ENCODE measurements around the gene VGF. TPM values are rescaled to one million over a fixed set of nuclear protein-coding genes. Genes with fewer than 3 reads are reported as not detected.

The VGF gene
- total RNA-seq, 1 experiment from 2014 or later = 1.2 TPM

- Mint-ChIP-seq H3K27ac (ENCODE audit: unreplicated experiment) (no peak overlapping the region), H3K4me3 (ENCODE audit: unreplicated experiment) (peak overlapping the region; percentile 74), H3K36me3 (ENCODE audit: insufficient read depth, unreplicated experiment) (peaks cover 27% of the 10 kb centered on the region), H3K4me1 (ENCODE audit: low read depth, unreplicated experiment) (peaks cover 20% of the 10 kb centered on the region), H3K9me3 (ENCODE audit: unreplicated experiment) (no peaks in the 10 kb centered on the region), H3K27me3 (ENCODE audit: insufficient read depth, unreplicated experiment) (peaks cover 21% of the 10 kb centered on the region)
- peak overlapping the region; percentile 63 for H3K4me3 ChIP-seq (ENCODE audit: low read depth, low read length)
- intact Hi-C loops (cut with micrococcal nuclease; ENCODE audit: unreplicated experiment) = loop anchor here (1.0 kb wide), 1 partner anchor 9 kb away; the partner anchor contains the start of gene AP1S1
- peak; percentile 58 to 79 for DNase-seq
- H3K9me3 ChIP-seq = no peaks in the 10 kb centered on the region
- TF ChIP-seq CTCF (IDR thresholded peaks at IDR 0.05; ENCODE audit: insufficient read depth in 1 of 2, low read depth in 1 of 2, low read length in 1 of 2, severe bottlenecking in 1 of 2, unreplicated experiment in 1 of 2) = no peak
- H3K36me3 ChIP-seq (ENCODE audit: control insufficient read depth, insufficient read depth, low read length) = peaks cover 2% of the 10 kb centered on the region; the same call in 1 of the 2 replicates
- BruUV-seq (replicated peaks) = no TSS peak
- H3K27me3 ChIP-seq (replicated peaks; ENCODE audit: control insufficient read depth, insufficient read depth, low read length) = no peaks in the 10 kb centered on the region; the same call in none of the 2 replicates
- peaks cover 29% of the 10 kb centered on the region for H3K4me1 ChIP-seq
- ChIA-PET CTCF (interaction anchor here (0.7 to 2.4 kb wide), 6 partner anchors 19 to 145 kb away, joined by 3 to 26 read pairs (median 4); no protein-coding TSS in a partner anchor), POLR2A (interaction anchor here (1.2 kb wide), 1 partner anchor 19 kb away, joined by 7 read pairs; no protein-coding TSS in a partner anchor)
These were observed 1.9 kb downstream of the VGF start for GRCh38 chr7:101163279-101164070.

DNA sequence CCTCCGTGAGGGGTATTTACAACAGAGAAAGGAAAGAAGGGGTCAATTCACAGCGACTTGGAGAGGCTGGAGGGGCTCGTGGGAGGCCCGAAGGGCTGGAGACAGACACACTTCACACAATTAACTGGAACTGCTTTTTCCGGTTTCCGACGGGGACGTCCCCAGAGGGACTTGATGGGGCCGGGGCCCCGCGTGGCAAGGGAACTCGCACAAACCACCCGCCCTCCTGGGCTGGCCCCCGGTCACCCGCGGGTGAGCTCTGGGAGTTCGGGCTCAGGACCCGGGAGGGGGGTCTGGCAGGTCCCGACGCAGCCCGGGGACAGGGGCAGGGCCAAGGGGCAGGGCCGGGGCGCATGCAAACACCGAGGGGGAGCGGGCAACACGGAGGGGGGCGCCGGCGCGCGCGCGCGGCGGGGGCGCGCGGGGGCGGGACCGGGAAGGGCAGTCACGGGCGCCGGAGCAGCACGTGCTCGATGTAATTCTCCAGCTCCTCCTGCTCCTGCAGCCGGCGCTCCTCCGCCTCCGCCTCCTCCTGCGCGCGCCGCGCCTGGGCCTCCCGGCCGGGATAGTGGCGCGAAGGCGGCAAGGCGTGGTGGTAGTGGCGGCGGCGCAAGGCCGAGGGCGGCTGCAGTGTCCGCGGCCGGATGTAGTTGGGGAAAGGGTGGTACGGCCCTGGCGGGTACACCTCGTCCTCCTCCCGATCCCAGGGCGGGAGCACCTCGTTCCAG, 2.7 kb downstream of the VGF start:
- H3K36me3 Mint-ChIP-seq (ENCODE audit: insufficient read depth, unreplicated experiment) = peaks cover 27% of the 10 kb centered on the region
- H3K36me3 ChIP-seq (ENCODE audit: control insufficient read depth, insufficient read depth, low read length) = peaks cover 4% of the 10 kb centered on the region; the same call in 1 of the 2 replicates
- BruUV-seq (replicated peaks) = no TSS peak
- peak overlapping the region; percentile 74 for H3K4me3 Mint-ChIP-seq (ENCODE audit: unreplicated experiment)
- peak overlapping the region; percentile 63 for H3K4me3 ChIP-seq (ENCODE audit: low read depth, low read length)
- TF ChIP-seq CTCF (IDR thresholded peaks at IDR 0.05; ENCODE audit: insufficient read depth in 1 of 2, low read depth in 1 of 2, low read length in 1 of 2, severe bottlenecking in 1 of 2, unreplicated experiment in 1 of 2) = no peak
- peaks cover 16% of the 10 kb centered on the region for H3K4me1 Mint-ChIP-seq (ENCODE audit: low read depth, unreplicated experiment)
- H3K4me1 ChIP-seq = peaks cover 29% of the 10 kb centered on the region
- no peaks in the 10 kb centered on the region for H3K9me3 ChIP-seq
- H3K27me3 ChIP-seq (replicated peaks; ENCODE audit: control insufficient read depth, insufficient read depth, low read length) = no peaks in the 10 kb centered on the region; the same call in none of the 2 replicates
- no peaks in the 10 kb centered on the region for H3K9me3 Mint-ChIP-seq (ENCODE audit: unreplicated experiment)
- CTCF ChIA-PET = interaction anchor here (0.7 to 1.1 kb wide), 5 partner anchors 24 to 145 kb away, joined by 3 to 4 read pairs (median 3); no protein-coding TSS in a partner anchor
- peak overlapping the region; percentile 74 for H3K27ac Mint-ChIP-seq (ENCODE audit: unreplicated experiment)
- peaks cover 17% of the 10 kb centered on the region for H3K27me3 Mint-ChIP-seq (ENCODE audit: insufficient read depth, unreplicated experiment)
- intact Hi-C loops (cut with micrococcal nuclease; ENCODE audit: unreplicated experiment) = loop anchor here (1.0 kb wide), 1 partner anchor 8 kb away; the partner anchor contains the start of gene AP1S1
- DNase-seq = peak; percentile 81 to 84
- POLR2A ChIA-PET = interaction anchor here (1.2 kb wide), 1 partner anchor 19 kb away, joined by 7 read pairs; no protein-coding TSS in a partner anchor

Data from Caco-2 (cell line).